Activated T-cell treated with anti-CD3 and anti-CD28 coated beads, Interleukin-2, amount 50 U/mL, for 4 hours (primary cell): ENCODE results near the gene AKAP3. TPM values are rescaled to one million over a fixed set of nuclear protein-coding genes. Genes with fewer than 3 reads are reported as not detected.

Source experiments
- ATAC-seq, 2 donors: fragments of 200-7000 bp; cut with Tn5 transposase; one replicate each; pipeline ENCODE4 v1.10.0; 2021
- DNase-seq: peaks from one replicate; pipeline ENCODE4 v3.0.0-alpha.2; 2020
- H3K27me3 Mint-ChIP-seq: one replicate; pipeline ENCODE4 v1.8.0; 2021; ENCODE audit warnings: low read depth, mixed read lengths
- H3K36me3 Mint-ChIP-seq: one replicate; pipeline ENCODE4 v1.8.0; 2022; ENCODE audit warnings: mixed read lengths; ENCODE audit not compliant: insufficient read depth
- H3K4me1 Mint-ChIP-seq: one replicate; pipeline ENCODE4 v1.8.0; 2021; ENCODE audit warnings: low read depth, mixed read lengths
- H3K4me3 Mint-ChIP-seq: one replicate; pipeline ENCODE4 v1.8.0; 2021; ENCODE audit warnings: mild to moderate bottlenecking, moderate library complexity, mixed read lengths
- H3K9me3 Mint-ChIP-seq: one replicate; pipeline ENCODE4 v1.8.0; 2021; ENCODE audit warnings: mixed read lengths
- total RNA-seq, 3 donors: library from RNA; stranded (reverse); gene quantifications; one replicate each; pipeline ENCODE4 v1.2.1, GENCODE V29; 2021

The AKAP3 gene
- total RNA-seq, 3 donors from 2014 or later = 0.65 to 1.1 (median 0.92) TPM

DNA sequence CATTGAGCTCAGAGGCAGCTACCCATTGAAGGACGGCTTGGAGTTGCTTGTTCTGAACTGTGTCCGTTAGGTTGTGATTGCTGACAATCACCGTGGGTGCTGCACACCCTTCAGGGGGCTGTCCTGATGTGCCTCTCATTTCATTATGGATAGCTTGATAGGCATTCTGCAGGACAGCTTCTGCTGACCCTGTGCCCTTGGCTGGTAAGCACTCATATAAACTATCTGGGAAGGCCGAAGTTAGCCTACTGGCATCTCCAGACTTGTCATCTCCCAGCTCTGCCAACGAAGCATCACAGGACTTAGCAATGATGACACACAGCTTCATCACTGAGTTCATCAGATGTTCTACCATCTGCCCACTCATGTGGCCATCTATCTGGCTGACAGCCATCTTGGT, 22.3 kb downstream of the AKAP3 start:
- H3K27me3 Mint-ChIP-seq = peaks cover 6% of the 10 kb centered on the region
- no peak overlapping the region for H3K4me3 Mint-ChIP-seq
- DNase-seq (no peak), ATAC-seq (no peak)
- no peaks in the 10 kb centered on the region for H3K4me1 Mint-ChIP-seq
- H3K36me3 Mint-ChIP-seq = no peaks in the 10 kb centered on the region
- peaks cover 3% of the 10 kb centered on the region for H3K9me3 Mint-ChIP-seq

DNA sequence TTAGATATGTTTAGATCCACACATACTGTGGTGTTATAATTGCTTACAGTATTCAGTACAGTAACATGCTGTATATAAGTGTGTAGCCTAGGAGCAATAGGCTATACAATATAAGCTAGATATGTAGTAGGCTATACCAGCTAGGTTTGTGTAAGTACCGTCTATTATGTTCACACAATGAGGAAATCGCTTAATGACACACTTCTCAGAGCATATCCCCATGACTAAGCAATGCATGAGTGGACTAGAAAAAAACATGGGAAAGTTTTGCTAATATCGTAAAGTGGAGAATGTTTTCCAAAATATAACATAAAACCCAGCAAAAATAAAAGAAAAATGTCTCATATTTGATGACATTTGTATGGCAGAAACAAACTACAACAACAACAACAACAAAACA, 27.3 kb downstream of the AKAP3 start:
- no peaks in the 10 kb centered on the region for H3K27me3 Mint-ChIP-seq
- H3K36me3 Mint-ChIP-seq = no peaks in the 10 kb centered on the region
- H3K9me3 Mint-ChIP-seq = peaks cover 3% of the 10 kb centered on the region
- no peak overlapping the region for H3K4me3 Mint-ChIP-seq
- no peaks in the 10 kb centered on the region for H3K4me1 Mint-ChIP-seq
- DNase-seq (no peak), ATAC-seq (no peak)

DNA sequence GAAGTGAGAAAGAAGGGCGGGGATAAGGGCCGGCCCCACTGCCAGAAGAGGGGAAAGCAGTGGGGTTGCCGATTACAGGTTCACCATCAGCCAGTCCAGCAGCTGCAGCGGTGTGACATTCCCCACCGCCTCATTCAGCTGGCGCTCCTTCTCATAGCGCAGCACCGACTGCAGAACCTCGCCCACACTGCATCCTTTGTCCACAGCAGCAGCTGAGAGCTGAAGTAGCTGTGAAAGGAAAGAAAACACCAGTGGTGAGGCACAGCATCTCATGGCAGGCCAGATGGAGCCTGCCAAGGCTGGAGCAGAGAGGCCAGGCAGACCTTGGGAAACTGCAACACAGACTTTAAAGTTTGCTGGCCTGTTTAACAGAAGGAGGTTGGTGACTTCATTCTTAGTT, 33.2 kb downstream of the AKAP3 start:
- ATAC-seq (no peak), DNase-seq (no peak)
- Mint-ChIP-seq H3K9me3 (no peaks in the 10 kb centered on the region), H3K27me3 (no peaks in the 10 kb centered on the region), H3K4me1 (no peaks in the 10 kb centered on the region), H3K36me3 (peaks cover 28% of the 10 kb centered on the region), H3K4me3 (no peak overlapping the region)

DNA sequence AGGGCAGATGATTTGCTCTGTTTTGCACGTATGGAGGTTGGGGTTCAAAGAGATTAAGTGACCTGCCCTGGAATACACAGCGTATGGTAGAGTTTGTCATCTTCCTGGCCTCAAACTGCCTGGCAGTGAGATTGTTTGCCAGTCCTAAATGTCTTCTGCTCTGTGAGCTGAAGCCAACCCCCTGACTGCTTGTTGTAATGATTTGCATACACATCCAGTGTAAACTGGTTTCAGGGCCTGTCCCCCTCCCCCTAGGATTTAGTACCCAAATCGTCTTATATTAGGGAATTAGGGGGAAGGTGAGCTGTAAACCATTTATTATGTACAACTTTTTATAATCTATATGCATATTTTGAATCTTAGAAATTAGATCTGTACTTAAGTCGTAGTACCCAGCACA, 38.4 kb downstream of the AKAP3 start:
- H3K9me3 Mint-ChIP-seq = no peaks in the 10 kb centered on the region
- ATAC-seq = no peak
- H3K4me1 Mint-ChIP-seq = peaks cover 14% of the 10 kb centered on the region
- H3K27me3 Mint-ChIP-seq = no peaks in the 10 kb centered on the region
- DNase-seq = no peak
- H3K4me3 Mint-ChIP-seq = no peak overlapping the region
- H3K36me3 Mint-ChIP-seq = peaks cover 43% of the 10 kb centered on the region

DNA sequence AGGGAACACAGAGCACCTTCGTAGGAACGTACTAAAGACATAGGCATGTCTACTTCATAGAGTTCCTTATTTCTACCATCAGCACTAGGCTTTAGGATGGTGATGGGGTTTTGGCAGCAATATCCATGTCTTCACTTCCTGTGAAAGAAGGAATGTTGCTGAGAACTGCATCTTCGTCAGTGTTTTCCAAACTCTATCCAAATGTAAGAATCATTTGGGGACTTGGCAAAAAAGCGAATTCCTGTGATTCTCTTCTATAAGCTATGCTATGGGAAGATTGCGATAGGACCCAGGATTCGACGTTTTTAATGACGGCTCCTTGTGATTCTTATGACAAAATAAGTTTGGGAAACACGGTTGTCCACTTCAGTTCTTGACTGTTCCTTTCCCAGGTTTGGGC, 39.8 kb downstream of the AKAP3 start:
- H3K4me3 Mint-ChIP-seq = no peak overlapping the region
- peaks cover 36% of the 10 kb centered on the region for H3K36me3 Mint-ChIP-seq
- no peaks in the 10 kb centered on the region for H3K27me3 Mint-ChIP-seq
- no peak for ATAC-seq
- no peak for DNase-seq
- peaks cover 21% of the 10 kb centered on the region for H3K4me1 Mint-ChIP-seq
- H3K9me3 Mint-ChIP-seq = no peaks in the 10 kb centered on the region

DNA sequence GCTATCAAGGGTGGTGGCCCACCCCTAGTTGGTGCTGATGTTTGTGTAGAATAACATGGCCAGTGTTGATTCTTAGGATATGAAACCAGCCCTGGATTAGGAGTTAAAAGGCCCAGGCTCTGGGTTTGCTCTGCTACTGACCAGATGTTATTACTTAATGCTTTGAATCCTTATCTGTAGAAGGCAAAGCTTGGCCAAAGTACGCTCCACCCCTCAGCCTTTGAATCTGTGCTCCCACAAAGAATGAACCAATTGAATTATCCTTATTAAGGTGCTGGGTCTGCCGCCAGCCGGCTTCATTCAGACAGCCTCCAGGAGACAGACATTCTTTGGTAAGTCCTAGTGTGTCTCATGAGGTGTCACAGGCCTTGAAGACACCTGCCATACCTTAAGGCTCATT, 41.8 kb downstream of the AKAP3 start:
- ATAC-seq (no peak), DNase-seq (no peak)
- Mint-ChIP-seq H3K4me3 (peak overlapping the region; percentile 2), H3K4me1 (peaks cover 21% of the 10 kb centered on the region), H3K36me3 (peaks cover 23% of the 10 kb centered on the region), H3K27me3 (peaks cover 8% of the 10 kb centered on the region), H3K9me3 (no peaks in the 10 kb centered on the region)

DNA sequence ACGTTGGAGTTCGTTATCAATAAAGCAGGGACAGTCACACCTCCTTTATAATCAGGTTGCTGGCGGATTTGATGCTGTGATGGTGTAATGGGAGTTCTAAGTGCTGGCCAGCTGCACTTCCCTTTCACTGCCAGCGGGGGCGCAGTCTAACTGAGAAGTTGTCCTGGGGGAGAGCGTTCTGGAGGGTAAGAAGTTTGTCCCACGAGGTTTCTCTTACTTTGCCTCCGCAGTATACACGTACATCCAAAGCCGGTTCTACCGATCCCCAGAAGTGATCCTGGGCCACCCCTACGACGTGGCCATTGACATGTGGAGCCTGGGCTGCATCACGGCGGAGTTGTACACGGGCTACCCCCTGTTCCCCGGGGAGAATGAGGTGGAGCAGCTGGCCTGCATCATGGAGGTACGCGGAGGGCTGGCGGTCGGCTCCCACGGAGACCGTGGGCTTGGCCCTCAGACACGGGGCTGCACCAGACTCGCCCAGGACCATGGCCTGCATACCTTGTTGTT, 44.1 kb downstream of the AKAP3 start:
- Mint-ChIP-seq H3K4me1 (peaks cover 21% of the 10 kb centered on the region), H3K4me3 (peak overlapping the region; percentile 95), H3K9me3 (no peaks in the 10 kb centered on the region), H3K36me3 (peaks cover 7% of the 10 kb centered on the region), H3K27me3 (peaks cover 8% of the 10 kb centered on the region)
- ATAC-seq (peak; percentile 95 to 97), DNase-seq (peak; percentile 76)

DNA sequence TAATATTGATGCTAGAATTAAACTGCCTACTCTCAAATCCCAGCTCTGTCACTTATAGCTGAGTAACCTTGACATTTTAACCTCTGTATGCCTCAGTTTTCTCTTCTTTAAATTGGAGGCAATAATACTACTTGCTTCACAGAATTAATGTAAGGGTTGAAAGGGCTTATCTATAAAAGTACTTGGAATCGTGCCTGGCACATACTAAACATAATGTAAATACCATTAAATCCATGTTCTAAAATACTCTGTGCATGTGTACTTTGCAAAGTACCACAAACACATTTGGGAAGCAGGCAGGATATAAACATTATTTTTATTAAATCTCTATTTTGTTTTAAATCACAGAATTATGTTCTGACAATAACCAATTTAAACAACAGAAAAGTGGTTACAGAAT, 44.9 kb downstream of the AKAP3 start:
- no peaks in the 10 kb centered on the region for H3K9me3 Mint-ChIP-seq
- no peak for DNase-seq
- peaks cover 8% of the 10 kb centered on the region for H3K27me3 Mint-ChIP-seq
- ATAC-seq = no peak
- H3K4me1 Mint-ChIP-seq = peaks cover 21% of the 10 kb centered on the region
- no peak overlapping the region for H3K4me3 Mint-ChIP-seq
- H3K36me3 Mint-ChIP-seq = peaks cover 3% of the 10 kb centered on the region

DNA sequence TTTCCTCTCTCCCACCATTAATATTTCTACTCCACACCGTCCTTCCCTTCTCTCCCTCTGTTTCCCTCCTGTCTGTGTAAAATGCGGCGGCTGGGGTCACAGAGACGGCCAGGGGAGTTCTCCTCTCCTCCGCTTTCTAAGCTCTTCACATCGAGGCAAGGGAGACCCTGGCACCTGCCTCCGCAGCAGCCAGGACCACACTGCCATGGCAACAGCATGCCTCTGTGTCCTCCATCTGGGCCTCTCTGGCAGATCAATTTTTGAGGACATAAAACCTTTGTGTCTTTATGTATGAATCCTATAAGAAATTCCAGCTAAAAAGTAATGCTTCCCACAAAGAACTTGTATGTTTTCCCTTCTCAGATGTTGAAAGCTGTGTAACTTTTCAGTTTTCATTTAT, 45.4 kb downstream of the AKAP3 start:
- ATAC-seq (no peak), DNase-seq (no peak)
- H3K36me3 Mint-ChIP-seq = peaks cover 3% of the 10 kb centered on the region
- no peak overlapping the region for H3K4me3 Mint-ChIP-seq
- H3K9me3 Mint-ChIP-seq = no peaks in the 10 kb centered on the region
- H3K4me1 Mint-ChIP-seq = peaks cover 21% of the 10 kb centered on the region
- peaks cover 8% of the 10 kb centered on the region for H3K27me3 Mint-ChIP-seq

DNA sequence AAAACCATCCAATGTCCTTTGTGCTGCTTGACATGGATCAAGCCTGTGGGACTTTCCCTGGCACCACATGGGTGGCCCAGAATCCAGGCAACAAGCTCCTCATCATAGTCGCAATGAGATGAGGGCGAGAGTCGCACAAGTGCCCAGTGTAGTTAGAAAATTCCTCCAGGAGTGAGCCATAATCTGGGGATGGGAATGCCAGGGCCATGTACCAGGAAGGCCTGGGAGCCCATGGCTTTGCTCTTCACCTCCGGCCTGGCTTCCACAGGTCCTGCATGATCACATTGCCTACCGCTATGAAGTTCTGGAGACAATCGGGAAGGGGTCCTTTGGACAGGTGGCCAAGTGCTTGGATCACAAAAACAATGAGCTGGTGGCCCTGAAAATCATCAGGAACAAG, 53.0 kb downstream of the AKAP3 start:
- ATAC-seq (no peak), DNase-seq (no peak)
- Mint-ChIP-seq H3K4me1 (no peaks in the 10 kb centered on the region), H3K9me3 (no peaks in the 10 kb centered on the region), H3K27me3 (no peaks in the 10 kb centered on the region), H3K4me3 (no peak overlapping the region), H3K36me3 (no peaks in the 10 kb centered on the region)

DNA sequence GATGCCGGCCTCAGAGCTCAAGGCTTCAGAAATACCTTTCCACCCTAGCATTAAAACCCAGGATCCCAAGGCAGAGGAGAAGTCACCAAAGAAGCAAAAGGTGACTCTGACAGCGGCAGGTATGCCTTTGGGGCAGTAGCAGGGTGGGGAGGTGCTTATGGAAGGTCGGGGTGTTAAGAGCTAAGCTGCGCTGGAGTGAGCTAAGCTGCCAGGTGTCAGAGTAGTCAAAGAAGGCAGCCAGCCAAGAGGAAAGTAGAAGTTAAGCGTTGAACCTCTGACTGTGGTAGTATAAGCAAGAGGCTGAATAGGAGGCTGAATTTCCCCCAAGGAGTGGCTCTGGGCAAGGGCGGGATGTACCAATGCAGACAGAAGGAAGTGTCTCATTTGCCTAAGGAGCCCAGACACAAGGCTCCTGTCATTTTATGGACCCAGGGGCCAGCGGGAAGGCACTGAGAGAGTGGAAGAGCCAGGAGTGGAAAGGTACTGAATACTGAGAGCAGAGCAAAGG, 57.6 kb downstream of the AKAP3 start:
- ATAC-seq (no peak), DNase-seq (no peak)
- no peaks in the 10 kb centered on the region for H3K36me3 Mint-ChIP-seq
- no peak overlapping the region for H3K4me3 Mint-ChIP-seq
- peaks cover 5% of the 10 kb centered on the region for H3K27me3 Mint-ChIP-seq
- H3K9me3 Mint-ChIP-seq = no peaks in the 10 kb centered on the region
- no peaks in the 10 kb centered on the region for H3K4me1 Mint-ChIP-seq

DNA sequence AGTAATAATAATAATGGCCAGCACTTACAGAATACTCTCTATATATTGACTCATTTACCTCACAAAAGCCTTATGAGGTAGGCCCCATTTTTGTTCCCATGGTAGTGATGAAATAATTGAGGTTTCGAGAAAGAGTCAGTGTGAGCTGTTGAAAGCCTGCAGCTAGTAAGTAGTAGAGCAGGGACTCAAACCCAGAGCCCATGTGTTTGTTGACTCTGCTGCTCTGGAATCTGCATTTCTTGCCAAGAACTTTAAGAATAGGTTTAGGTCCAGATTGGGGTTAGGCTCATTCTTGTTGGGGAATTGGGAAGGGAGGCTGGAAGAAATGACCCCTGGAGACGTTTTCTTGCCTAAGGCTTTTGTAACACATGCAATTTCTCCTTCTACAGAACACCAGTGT, 58.9 kb downstream of the AKAP3 start:
- no peaks in the 10 kb centered on the region for H3K36me3 Mint-ChIP-seq
- no peak for ATAC-seq
- H3K4me3 Mint-ChIP-seq = no peak overlapping the region
- H3K9me3 Mint-ChIP-seq = no peaks in the 10 kb centered on the region
- DNase-seq = no peak
- H3K27me3 Mint-ChIP-seq = peaks cover 7% of the 10 kb centered on the region
- no peaks in the 10 kb centered on the region for H3K4me1 Mint-ChIP-seq

DNA sequence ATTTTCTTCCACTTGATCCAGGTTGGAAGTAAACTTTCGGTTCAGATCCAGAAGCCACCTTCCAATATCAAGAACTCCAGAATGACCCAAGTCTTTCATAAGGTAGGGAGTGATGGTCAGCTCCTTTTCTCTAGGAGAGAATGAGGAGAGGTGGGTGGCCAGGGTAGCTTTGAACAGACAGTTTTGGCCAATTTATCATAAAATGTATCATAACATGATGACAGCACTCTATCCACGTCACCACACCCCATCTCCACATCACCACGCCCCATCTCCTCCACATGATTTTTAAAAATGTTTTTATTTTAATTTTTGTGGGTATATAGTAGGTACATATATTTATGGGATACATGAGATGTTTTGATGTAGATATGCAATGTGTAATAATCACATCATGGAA, 59.9 kb downstream of the AKAP3 start:
- Mint-ChIP-seq H3K4me1 (no peaks in the 10 kb centered on the region), H3K4me3 (no peak overlapping the region), H3K36me3 (no peaks in the 10 kb centered on the region), H3K9me3 (no peaks in the 10 kb centered on the region), H3K27me3 (peaks cover 7% of the 10 kb centered on the region)
- no peak for DNase-seq
- ATAC-seq = no peak

DNA sequence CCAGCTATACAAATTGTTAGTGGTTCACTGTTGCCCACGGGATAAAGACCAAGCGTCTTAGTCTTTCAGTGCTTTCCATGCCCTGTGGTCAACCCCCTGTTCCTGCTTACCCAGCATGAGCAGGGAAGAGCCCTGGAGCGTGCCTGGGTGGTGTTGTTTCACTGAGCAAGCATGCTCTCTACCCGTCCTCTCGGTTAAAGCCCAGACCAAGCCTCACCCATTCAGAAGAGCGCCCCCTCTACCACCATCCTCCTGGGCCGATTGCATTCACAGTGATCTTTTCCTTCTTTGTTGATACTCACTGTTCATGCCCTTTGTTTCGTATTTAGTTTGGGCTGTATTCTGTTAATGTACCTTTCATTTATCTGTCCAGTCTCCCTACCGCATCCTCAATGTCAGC, 61.7 kb downstream of the AKAP3 start:
- ATAC-seq (no peak), DNase-seq (no peak)
- no peak overlapping the region for H3K4me3 Mint-ChIP-seq
- no peaks in the 10 kb centered on the region for H3K4me1 Mint-ChIP-seq
- H3K36me3 Mint-ChIP-seq = no peaks in the 10 kb centered on the region
- H3K27me3 Mint-ChIP-seq = peaks cover 10% of the 10 kb centered on the region
- H3K9me3 Mint-ChIP-seq = no peaks in the 10 kb centered on the region

DNA sequence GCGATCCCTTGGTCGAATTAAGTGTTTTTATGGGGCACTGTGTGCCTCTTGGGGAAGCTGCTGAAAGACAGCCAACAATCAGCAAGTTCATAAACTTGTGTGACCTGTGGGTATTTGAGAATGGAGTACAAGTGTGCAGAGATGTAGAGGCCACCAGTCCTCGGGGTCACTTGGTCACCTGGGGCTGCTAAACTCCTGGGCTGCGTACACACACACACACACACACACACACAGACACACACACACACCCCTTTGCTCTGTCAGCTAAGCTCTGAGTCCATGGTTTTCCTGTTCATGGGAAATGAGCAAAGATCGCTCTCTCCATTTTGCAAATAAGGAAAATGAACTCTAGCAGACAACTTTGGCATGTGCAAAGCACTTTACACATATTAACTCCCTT, 62.4 kb downstream of the AKAP3 start:
- no peaks in the 10 kb centered on the region for H3K36me3 Mint-ChIP-seq
- no peak overlapping the region for H3K4me3 Mint-ChIP-seq
- ATAC-seq (no peak), DNase-seq (no peak)
- H3K27me3 Mint-ChIP-seq = peaks cover 10% of the 10 kb centered on the region
- no peaks in the 10 kb centered on the region for H3K9me3 Mint-ChIP-seq
- no peaks in the 10 kb centered on the region for H3K4me1 Mint-ChIP-seq

DNA sequence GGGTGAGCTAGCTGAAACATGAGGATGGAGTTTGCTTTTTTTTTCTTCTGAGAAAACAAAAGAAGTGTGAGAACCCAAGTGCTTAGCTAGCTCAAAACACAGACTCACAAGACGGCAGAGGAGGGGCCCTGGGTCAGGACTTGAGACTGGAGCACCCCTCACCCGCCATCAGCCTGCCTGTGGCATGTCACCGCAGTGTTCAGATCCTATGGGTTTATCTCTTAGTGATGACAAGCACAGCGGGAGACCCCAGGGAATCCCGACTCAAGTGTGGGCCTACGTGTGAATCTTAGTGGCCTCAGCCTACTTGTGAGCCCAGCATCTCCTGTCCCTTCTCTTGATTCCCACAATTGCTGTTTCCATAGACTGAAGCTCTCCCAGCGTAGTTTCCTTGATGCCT, 64.0 kb downstream of the AKAP3 start:
- DNase-seq (no peak), ATAC-seq (no peak)
- H3K9me3 Mint-ChIP-seq = no peaks in the 10 kb centered on the region
- peaks cover 12% of the 10 kb centered on the region for H3K27me3 Mint-ChIP-seq
- H3K4me1 Mint-ChIP-seq = no peaks in the 10 kb centered on the region
- H3K36me3 Mint-ChIP-seq = no peaks in the 10 kb centered on the region
- no peak overlapping the region for H3K4me3 Mint-ChIP-seq
